Measurements from ENCODE around the gene RASGRF2.

- TF ChIP-seq CTCF (IDR thresholded peaks at IDR 0.05), result no peak
- TF ChIP-seq POLR2A (IDR thresholded peaks at IDR 0.05), result no peak
These were observed 25.4 kb upstream of the RASGRF2 start for GRCh38 chr5:80934751-80935150.
